Measurements from ENCODE around the gene ETS1.

The ETS1 gene

GRCh38 chr11:128412847-128413791, 174.2 kb downstream of the ETS1 start:
- Histone ChIP-seq H3K36me3 (ENCODE audit: control insufficient read depth in 2 of 2, insufficient read depth in 1 of 2, low read length in 2 of 2) (no peaks in the 10 kb centered on the region), H3K27ac (ENCODE audit: extremely low read depth, low read depth, low read length) (no peak overlapping the region), H3K4me3 (ENCODE audit: low read depth, low read length) (no peak overlapping the region), H3K9me3 (ENCODE audit: control insufficient read depth, insufficient read depth, low read depth, low read length) (no peaks in the 10 kb centered on the region), H3K4me1 (ENCODE audit: control insufficient read depth, insufficient read depth, low read length) (no peaks in the 10 kb centered on the region; the same call in 1 of the 2 replicates)
- ChIA-PET POLR2A (no interaction called here), CTCF (no interaction called here)
- no peak for TF ChIP-seq ZNF558 (tag by site-specific recombination; IDR thresholded peaks at IDR 0.05)
- TF ChIP-seq ZNF239 (tag by site-specific recombination; IDR thresholded peaks at IDR 0.05): no peak
- TF ChIP-seq ZNF670 (tag by site-specific recombination; IDR thresholded peaks at IDR 0.05; ENCODE audit: low read depth): no peak
- TF ChIP-seq, protein P1, sequence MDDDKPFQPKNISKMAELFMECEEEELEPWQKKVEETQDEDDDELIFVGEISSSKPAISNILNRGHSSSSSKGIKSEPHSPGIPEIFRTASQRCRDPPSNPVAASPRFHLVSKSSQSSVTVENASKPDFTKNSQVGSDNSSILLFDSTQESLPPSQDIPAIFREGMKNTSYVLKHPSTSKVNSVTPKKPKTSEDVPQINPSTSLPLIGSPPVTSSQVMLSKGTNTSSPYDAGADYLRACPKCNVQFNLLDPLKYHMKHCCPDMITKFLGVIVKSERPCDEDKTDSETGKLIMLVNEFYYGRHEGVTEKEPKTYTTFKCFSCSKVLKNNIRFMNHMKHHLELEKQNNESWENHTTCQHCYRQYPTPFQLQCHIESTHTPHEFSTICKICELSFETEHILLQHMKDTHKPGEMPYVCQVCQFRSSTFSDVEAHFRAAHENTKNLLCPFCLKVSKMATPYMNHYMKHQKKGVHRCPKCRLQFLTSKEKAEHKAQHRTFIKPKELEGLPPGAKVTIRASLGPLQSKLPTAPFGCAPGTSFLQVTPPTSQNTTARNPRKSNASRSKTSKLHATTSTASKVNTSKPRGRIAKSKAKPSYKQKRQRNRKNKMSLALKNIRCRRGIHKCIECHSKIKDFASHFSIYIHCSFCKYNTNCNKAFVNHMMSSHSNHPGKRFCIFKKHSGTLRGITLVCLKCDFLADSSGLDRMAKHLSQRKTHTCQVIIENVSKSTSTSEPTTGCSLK (tag by site-specific recombination; IDR thresholded peaks at IDR 0.05): no peak
- TF ChIP-seq KLF1 (tag by site-specific recombination; IDR thresholded peaks at IDR 0.05): no peak
- TF ChIP-seq SALL2 (tag by site-specific recombination; IDR thresholded peaks at IDR 0.05; ENCODE audit: borderline replicate concordance): no peak

DNA sequence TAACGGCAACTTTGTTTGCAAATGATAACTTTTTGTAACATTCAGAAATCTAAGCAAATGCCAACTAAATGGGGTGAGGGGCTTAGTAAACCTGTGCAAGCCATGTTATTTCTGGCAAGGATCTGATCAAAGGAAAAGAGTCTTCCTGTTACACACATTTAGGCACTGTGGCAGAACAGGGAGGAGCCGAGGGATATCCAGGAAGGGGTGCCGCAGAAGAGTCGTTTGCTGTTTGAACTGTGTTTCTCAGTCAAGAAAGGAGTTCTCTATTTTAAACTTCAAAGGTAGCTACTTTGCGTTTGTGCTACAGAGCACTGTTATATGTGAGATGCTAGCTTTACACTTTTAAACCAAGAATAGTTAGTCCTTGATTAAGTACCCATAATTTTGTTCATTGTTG, 175.5 kb downstream of the ETS1 start:
- H3K36me3 ChIP-seq (ENCODE audit: control insufficient read depth in 2 of 2, insufficient read depth in 1 of 2, low read length in 2 of 2): no peaks in the 10 kb centered on the region
- POLR2A ChIA-PET: no interaction called here
- no peaks in the 10 kb centered on the region; the same call in 1 of the 2 replicates for H3K4me1 ChIP-seq (ENCODE audit: control insufficient read depth, insufficient read depth, low read length)
- no peak overlapping the region for H3K4me3 ChIP-seq (ENCODE audit: low read depth, low read length)
- CTCF ChIA-PET: interaction anchor here (1.2 kb wide), 2 partner anchors 110 to 254 kb away, joined by 3 to 4 read pairs; no protein-coding TSS in a partner anchor
- TF ChIP-seq MYNN (tag by site-specific recombination; IDR thresholded peaks at IDR 0.05; ENCODE audit: borderline replicate concordance) (no peak), GLI4 (tag by site-specific recombination; IDR thresholded peaks at IDR 0.05) (no peak), SP3 (tag by site-specific recombination; IDR thresholded peaks at IDR 0.05) (no peak)
- H3K27ac ChIP-seq (ENCODE audit: extremely low read depth, low read depth, low read length): no peak overlapping the region
- no peaks in the 10 kb centered on the region for H3K9me3 ChIP-seq (ENCODE audit: control insufficient read depth, insufficient read depth, low read depth, low read length)

DNA sequence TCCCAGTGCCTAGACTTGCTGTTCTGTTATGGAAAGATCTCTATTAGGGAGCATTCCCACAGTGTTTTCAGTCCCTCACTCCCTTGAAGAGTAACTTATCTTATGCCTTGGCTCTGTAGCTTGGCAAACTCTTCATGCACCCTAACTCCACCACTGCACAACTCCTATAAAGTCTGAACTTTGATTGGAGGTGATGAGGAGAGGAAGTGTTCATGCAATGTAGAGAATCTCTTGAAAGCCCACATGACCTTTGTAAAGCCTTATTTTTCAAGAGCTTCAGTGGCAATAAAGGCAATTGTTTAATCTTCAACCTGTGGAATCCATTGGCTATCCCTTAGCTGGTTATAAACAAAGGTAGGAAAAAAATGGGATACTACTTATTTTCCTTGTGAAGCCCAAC, 176.2 kb downstream of the ETS1 start:
- POLR2A ChIA-PET: no interaction called here
- TF ChIP-seq BCL6B (tag by site-specific recombination; IDR thresholded peaks at IDR 0.05) (no peak), ZNF48 (tag by site-specific recombination; IDR thresholded peaks at IDR 0.05) (no peak), ZNF214 (tag by site-specific recombination; IDR thresholded peaks at IDR 0.05; ENCODE audit: borderline replicate concordance) (no peak), ZNF175 (tag by site-specific recombination; IDR thresholded peaks at IDR 0.05) (no peak), KLF16 (tag by site-specific recombination; IDR thresholded peaks at IDR 0.05) (no peak), ZNF133 (tag by site-specific recombination; IDR thresholded peaks at IDR 0.05) (no peak), SP3 (tag by site-specific recombination; IDR thresholded peaks at IDR 0.05) (no peak), ZNF10 (tag by site-specific recombination; IDR thresholded peaks at IDR 0.05) (no peak)
- TF ChIP-seq, protein P2, sequence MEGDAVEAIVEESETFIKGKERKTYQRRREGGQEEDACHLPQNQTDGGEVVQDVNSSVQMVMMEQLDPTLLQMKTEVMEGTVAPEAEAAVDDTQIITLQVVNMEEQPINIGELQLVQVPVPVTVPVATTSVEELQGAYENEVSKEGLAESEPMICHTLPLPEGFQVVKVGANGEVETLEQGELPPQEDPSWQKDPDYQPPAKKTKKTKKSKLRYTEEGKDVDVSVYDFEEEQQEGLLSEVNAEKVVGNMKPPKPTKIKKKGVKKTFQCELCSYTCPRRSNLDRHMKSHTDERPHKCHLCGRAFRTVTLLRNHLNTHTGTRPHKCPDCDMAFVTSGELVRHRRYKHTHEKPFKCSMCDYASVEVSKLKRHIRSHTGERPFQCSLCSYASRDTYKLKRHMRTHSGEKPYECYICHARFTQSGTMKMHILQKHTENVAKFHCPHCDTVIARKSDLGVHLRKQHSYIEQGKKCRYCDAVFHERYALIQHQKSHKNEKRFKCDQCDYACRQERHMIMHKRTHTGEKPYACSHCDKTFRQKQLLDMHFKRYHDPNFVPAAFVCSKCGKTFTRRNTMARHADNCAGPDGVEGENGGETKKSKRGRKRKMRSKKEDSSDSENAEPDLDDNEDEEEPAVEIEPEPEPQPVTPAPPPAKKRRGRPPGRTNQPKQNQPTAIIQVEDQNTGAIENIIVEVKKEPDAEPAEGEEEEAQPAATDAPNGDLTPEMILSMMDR (tag by site-specific recombination; IDR thresholded peaks at IDR 0.05): no peak
- no peaks in the 10 kb centered on the region for H3K36me3 ChIP-seq (ENCODE audit: control insufficient read depth in 2 of 2, insufficient read depth in 1 of 2, low read length in 2 of 2)
- H3K4me3 ChIP-seq (ENCODE audit: low read depth, low read length): no peak overlapping the region
- no peaks in the 10 kb centered on the region; the same call in 1 of the 2 replicates for H3K4me1 ChIP-seq (ENCODE audit: control insufficient read depth, insufficient read depth, low read length)
- no peaks in the 10 kb centered on the region for H3K9me3 ChIP-seq (ENCODE audit: control insufficient read depth, insufficient read depth, low read depth, low read length)
- CTCF ChIA-PET: interaction anchor here (0.6 to 1.2 kb wide), 2 partner anchors 17 to 254 kb away, joined by 3 read pairs; no protein-coding TSS in a partner anchor
- no peak overlapping the region for H3K27ac ChIP-seq (ENCODE audit: extremely low read depth, low read depth, low read length)

Measured in HEK293 (cell line).